Neural cell (in vitro differentiated cells): ENCODE measurements around the gene CPLANE1. TPM values are rescaled to one million over a fixed set of nuclear protein-coding genes. Genes with fewer than 3 reads are reported as not detected.

Experiments used
- H2AFZ ChIP-seq: fragments of 200-600, 300-800 bp; sonication (generic), shearing (Covaris generic); 2 replicates; pipeline ENCODE4 v1.6.0; 2014; ENCODE audit warnings: low read depth, mild to moderate bottlenecking, antibody characterized with exemption, low read length, moderate library complexity
- H3F3A ChIP-seq: fragments of 200-600 bp; shearing (Covaris generic); 2 replicates; pipeline ENCODE4 v1.6.1; 2016; ENCODE audit warnings: mild to moderate bottlenecking, moderate library complexity, mixed read lengths, antibody characterized with exemption, low read length; ENCODE audit not compliant: insufficient read depth, poor library complexity, severe bottlenecking
- H3K27ac ChIP-seq: fragments of 200-600, 300-800 bp; sonication (generic), shearing (Covaris generic); 2 replicates; pipeline ENCODE4 v1.5.1; 2014; ENCODE audit warnings: mild to moderate bottlenecking, low read length, moderate library complexity
- H3K27me3 ChIP-seq: fragments of 300-800, 200-600 bp; sonication (generic), shearing (Covaris generic); 2 replicates; pipeline ENCODE4 v1.6.0; 2014; ENCODE audit warnings: mild to moderate bottlenecking, low read depth, low read length, moderate library complexity; ENCODE audit not compliant: insufficient read depth
- H3K36me3 ChIP-seq: fragments of 300-800, 200-600 bp; sonication (generic), shearing (Covaris generic); 2 replicates; pipeline ENCODE4 v1.5.1; 2014; ENCODE audit warnings: mild to moderate bottlenecking, antibody characterized with exemption, low read length, moderate library complexity; ENCODE audit not compliant: insufficient read depth
- H3K4me2 ChIP-seq: fragments of 300-800, 200-600 bp; sonication (generic), shearing (Covaris generic); 2 replicates; pipeline ENCODE4 v1.6.0; 2014; ENCODE audit warnings: mild to moderate bottlenecking, low read length
- H3K4me3 ChIP-seq: fragments of 300-800, 200-600 bp; sonication (generic), shearing (Covaris generic); 2 replicates; pipeline ENCODE4 v1.5.1; 2014; ENCODE audit warnings: mild to moderate bottlenecking, low read length, moderate library complexity
- H3K79me2 ChIP-seq: fragments of 200-600 bp; shearing (Covaris generic); replicated peaks from 2 replicates; pipeline ENCODE4 v1.6.0; 2014; ENCODE audit warnings: mild to moderate bottlenecking, low read length, moderate library complexity; ENCODE audit not compliant: insufficient read depth
- H3K9ac ChIP-seq: fragments of 300-800, 200-600 bp; sonication (generic), shearing (Covaris generic); 2 replicates; pipeline ENCODE4 v1.6.1; 2016; ENCODE audit warnings: mild to moderate bottlenecking, low read length, mixed read lengths
- H3K9me2 ChIP-seq: fragments of 200-600 bp; shearing (Covaris generic); 2 replicates; pipeline ENCODE4 v1.6.1; 2016; ENCODE audit warnings: mild to moderate bottlenecking, low read length, mixed read lengths; ENCODE audit not compliant: insufficient read depth
- H3K9me3 ChIP-seq: fragments of 200-600, 300-800 bp; sonication (generic), shearing (Covaris generic); 2 replicates; pipeline ENCODE4 v1.6.1; 2016; ENCODE audit warnings: mild to moderate bottlenecking, mixed run types, low read length, moderate library complexity, mixed read lengths
- H4K20me1 ChIP-seq: fragments of 200-600 bp; shearing (Covaris generic); 2 replicates; pipeline ENCODE4 v1.6.1; 2016; ENCODE audit warnings: mild to moderate bottlenecking, mixed run types; ENCODE audit not compliant: insufficient read depth
- CTCF ChIP-seq: fragments of 450-650 bp; IDR thresholded peaks from 2 replicates; pipeline ENCODE4 v1.5.1; 2014; ENCODE audit warnings: antibody characterized with exemption, mild to moderate bottlenecking, moderate library complexity; ENCODE audit not compliant: poor library complexity, severe bottlenecking
- EP300 ChIP-seq: fragments of 450-650 bp; conservative IDR thresholded peaks from 2 replicates; pipeline ENCODE4 v1.6.1; 2014; ENCODE audit warnings: antibody characterized with exemption, mild to moderate bottlenecking, moderate library complexity; ENCODE audit not compliant: poor library complexity, severe bottlenecking
- EZH2 ChIP-seq: fragments of 200-600, 300-800 bp; shearing (Covaris generic), sonication (generic); IDR thresholded peaks from 2 replicates; pipeline ENCODE4 v1.6.1; 2014; ENCODE audit warnings: antibody characterized with exemption, low read length, borderline replicate concordance, mild to moderate bottlenecking; ENCODE audit not compliant: insufficient read depth, poor library complexity, severe bottlenecking
- MXI1 ChIP-seq: fragments of 450-650 bp; conservative IDR thresholded peaks from 2 replicates; pipeline ENCODE4 v1.6.1; 2014; ENCODE audit warnings: antibody characterized with exemption, mild to moderate bottlenecking; ENCODE audit not compliant: poor library complexity, severe bottlenecking
- POLR2AphosphoS5 ChIP-seq: IDR thresholded peaks from 2 replicates; pipeline ENCODE4 v1.6.1; 2012
- RAD21 ChIP-seq: fragments of 450-650 bp; conservative IDR thresholded peaks from 2 replicates; pipeline ENCODE4 v1.6.1; 2014; ENCODE audit warnings: antibody characterized with exemption, mild to moderate bottlenecking, moderate library complexity
- REST ChIP-seq: IDR thresholded peaks from 2 replicates; pipeline ENCODE4 v1.6.1; 2012; ENCODE audit warnings: borderline replicate concordance
- SMC3 ChIP-seq: fragments of 450-650 bp; conservative IDR thresholded peaks from 2 replicates; pipeline ENCODE4 v1.6.1; 2014; ENCODE audit warnings: antibody characterized with exemption, mild to moderate bottlenecking, moderate library complexity; ENCODE audit not compliant: poor library complexity
- TAF1 ChIP-seq: IDR thresholded peaks from 2 replicates; pipeline ENCODE4 v1.6.1; 2012; ENCODE audit warnings: low read depth
- polyA plus RNA-seq: library from polyadenylated mRNA; depleted of rRNA; stranded (reverse); fragments of >200 nt; gene quantifications from 2 replicates; pipeline ENCODE4 v1.2.3, GENCODE V29; 2014

CPLANE1 gene
- polyA plus RNA-seq, 1 donor from 2014 or later: 26.0 TPM

GRCh38 chr5:37060030-37060429 is 189.1 kb downstream of the CPLANE1 start:
- H3K27me3 ChIP-seq: no peaks in the 10 kb centered on the region
- H3K4me3 ChIP-seq: no peak overlapping the region
- peaks cover 11% of the 10 kb centered on the region for H3K36me3 ChIP-seq
- no peaks in the 10 kb centered on the region for H3K9me2 ChIP-seq
- H4K20me1 ChIP-seq: no peaks in the 10 kb centered on the region
- H3K9me3 ChIP-seq: no peaks in the 10 kb centered on the region
- H3K79me2 ChIP-seq: no peaks in the 10 kb centered on the region
- TF ChIP-seq EP300 (no peak), REST (no peak), POLR2AphosphoS5 (no peak), MXI1 (no peak), CTCF (no peak), TAF1 (no peak), RAD21 (no peak), EZH2 (no peak), SMC3 (no peak)
- no peak overlapping the region for H3K9ac ChIP-seq
- no peaks in the 10 kb centered on the region for H3F3A ChIP-seq
- no peak overlapping the region for H2AFZ ChIP-seq
- no peak overlapping the region for H3K4me2 ChIP-seq
- H3K27ac ChIP-seq: no peak overlapping the region

- H3K36me3 ChIP-seq: no peaks in the 10 kb centered on the region
- H3F3A ChIP-seq: no peaks in the 10 kb centered on the region
- H3K27ac ChIP-seq: no peak overlapping the region
- no peak overlapping the region for H3K4me2 ChIP-seq
- H3K9me2 ChIP-seq: no peaks in the 10 kb centered on the region
- H3K79me2 ChIP-seq: no peaks in the 10 kb centered on the region
- H4K20me1 ChIP-seq: no peaks in the 10 kb centered on the region
- no peak overlapping the region for H2AFZ ChIP-seq
- H3K27me3 ChIP-seq: no peaks in the 10 kb centered on the region
- no peaks in the 10 kb centered on the region for H3K9me3 ChIP-seq
- TF ChIP-seq MXI1 (no peak), RAD21 (no peak), CTCF (no peak), REST (no peak), TAF1 (no peak), EP300 (no peak), POLR2AphosphoS5 (no peak), EZH2 (no peak), SMC3 (no peak)
- no peak overlapping the region for H3K9ac ChIP-seq
- no peak overlapping the region for H3K4me3 ChIP-seq
Measured at GRCh38 chr5:37056762-37057161, 192.4 kb downstream of the CPLANE1 start.
